HepG2 (cell line): ENCODE measurements around the gene CYP27A1. TPM values are rescaled to one million over a fixed set of nuclear protein-coding genes. Genes with fewer than 3 reads are reported as not detected.
A peak's percentile ranks its signal among the peaks of the same experiment; 100 is the strongest.

ENCODE experiments used
- ATF6 ChIP-seq: sonication (generic); formaldehyde crosslinking; conservative IDR thresholded peaks from 2 replicates; pipeline ENCODE4 v1.4.0; 2020; ENCODE audit warnings: missing genetic modification reagents
- FOXJ3 ChIP-seq: sonication (generic); formaldehyde crosslinking; IDR thresholded peaks from 2 replicates; pipeline ENCODE4 v1.4.0; 2020; ENCODE audit warnings: missing genetic modification reagents, mild to moderate bottlenecking, borderline replicate concordance
- GFI1 ChIP-seq: sonication (generic); formaldehyde crosslinking; IDR thresholded peaks from 2 replicates; pipeline ENCODE4 v1.5.0; 2020; ENCODE audit warnings: missing genetic modification reagents, mild to moderate bottlenecking, borderline replicate concordance
- KLF12 ChIP-seq: sonication (generic); formaldehyde crosslinking; IDR thresholded peaks from 2 replicates; pipeline ENCODE4 v1.4.0; 2020; ENCODE audit warnings: missing genetic modification reagents, borderline replicate concordance
- KMT2B ChIP-seq: IDR thresholded peaks from 2 replicates; pipeline ENCODE4 v1.6.1; 2016; ENCODE audit warnings: missing genetic modification reagents, missing compliant biosample characterization
- PAWR ChIP-seq: sonication (generic); formaldehyde crosslinking; IDR thresholded peaks from 2 replicates; pipeline ENCODE4 v1.4.0; 2020; ENCODE audit warnings: missing genetic modification reagents, mild to moderate bottlenecking, borderline replicate concordance
- SKI ChIP-seq: fragments of 450-650 bp; IDR thresholded peaks from one replicate; pipeline ENCODE4 v1.6.1; 2018; ENCODE audit warnings: mild to moderate bottlenecking; ENCODE audit not compliant: partially characterized antibody
- THYN1 ChIP-seq: sonication (generic); formaldehyde crosslinking; IDR thresholded peaks from 2 replicates; pipeline ENCODE4 v1.8.1; 2023; ENCODE audit warnings: low read depth, mild to moderate bottlenecking, moderate library complexity, missing genetic modification reagents, borderline replicate concordance
- USF2 ChIP-seq, 2 experiments: sonication (generic) in 1 of 2; formaldehyde crosslinking in 1 of 2; IDR thresholded peaks; 2 replicates each; pipeline versions ENCODE4 v1.5.1 to v1.6.1; 2011 to 2020; ENCODE audit warnings: borderline replicate concordance in 1 of 2, low read depth in 1 of 2, low read length in 1 of 2, mild to moderate bottlenecking in 1 of 2, missing genetic modification reagents in 1 of 2, moderate library complexity in 1 of 2
- ZFP82 ChIP-seq: sonication (generic); formaldehyde crosslinking; IDR thresholded peaks from 2 replicates; pipeline ENCODE4 v1.5.1; 2020; ENCODE audit warnings: mild to moderate bottlenecking, missing genetic modification reagents, borderline replicate concordance
- ZFP91 ChIP-seq: sonication (generic); formaldehyde crosslinking; IDR thresholded peaks from 2 replicates; pipeline ENCODE4 v1.9.0; 2022; ENCODE audit warnings: missing genetic modification reagents, mild to moderate bottlenecking, borderline replicate concordance
- ZIK1 ChIP-seq: sonication (generic); formaldehyde crosslinking; IDR thresholded peaks from 2 replicates; pipeline ENCODE4 v1.5.0; 2020; ENCODE audit warnings: mild to moderate bottlenecking, low read depth, missing genetic modification reagents, borderline replicate concordance
- ZKSCAN5 ChIP-seq: sonication (generic); formaldehyde crosslinking; IDR thresholded peaks from 2 replicates; pipeline ENCODE4 v1.5.1; 2020; ENCODE audit warnings: mild to moderate bottlenecking, missing genetic modification reagents
- ZNF101 ChIP-seq: sonication (generic); formaldehyde crosslinking; IDR thresholded peaks from 2 replicates; pipeline ENCODE4 v1.4.0; 2020; ENCODE audit warnings: mild to moderate bottlenecking, low read depth, missing genetic modification reagents, borderline replicate concordance
- ZNF292 ChIP-seq: sonication (generic); formaldehyde crosslinking; IDR thresholded peaks from 2 replicates; pipeline ENCODE4 v1.8.1; 2022; ENCODE audit warnings: mild to moderate bottlenecking, low read depth, missing genetic modification reagents, borderline replicate concordance
- ZNF558 ChIP-seq: sonication (generic); formaldehyde crosslinking; IDR thresholded peaks from 2 replicates; pipeline ENCODE4 v1.9.0; 2022; ENCODE audit warnings: mild to moderate bottlenecking, missing genetic modification reagents, borderline replicate concordance
- ZNF572 ChIP-seq: sonication (generic); formaldehyde crosslinking; IDR thresholded peaks from 2 replicates; pipeline ENCODE4 v1.5.1; 2020; ENCODE audit warnings: mild to moderate bottlenecking, missing genetic modification reagents
- ZNF577 ChIP-seq: sonication (generic); formaldehyde crosslinking; IDR thresholded peaks from 2 replicates; pipeline ENCODE4 v1.4.0; 2020; ENCODE audit warnings: mild to moderate bottlenecking, low read depth, missing genetic modification reagents, borderline replicate concordance
- ZNF614 ChIP-seq: IDR thresholded peaks from 2 replicates; pipeline ENCODE4 v1.6.1; 2018; ENCODE audit warnings: missing biosample characterization, missing genetic modification reagents, inconsistent platforms, borderline replicate concordance
- ZNF639 ChIP-seq: conservative IDR thresholded peaks from 2 replicates; pipeline ENCODE4 v1.6.1; 2018; ENCODE audit warnings: missing genetic modification reagents
- ZNF740 ChIP-seq: sonication (generic); formaldehyde crosslinking; IDR thresholded peaks from 2 replicates; pipeline ENCODE4 v1.4.0; 2020; ENCODE audit warnings: missing genetic modification reagents
- polyA plus RNA-seq, 8 experiments: library from polyadenylated mRNA; depleted of rRNA in 3 of 8; stranded (reverse) in 7 of 8; unstranded in 1 of 8; fragments of >200 nt; fragmentation: Illumina TruSeq in 4 of 8; extraction: Trizol in 4 of 8; gene quantifications; 2 replicates each; pipeline versions ENCODE4 v1.2.1 to v1.2.3, GENCODE V29; 2011 to 2016; ENCODE audit warnings: low read depth in 4 of 8, missing spikeins in 1 of 8, mixed read lengths in 1 of 8; ENCODE audit not compliant: insufficient read depth in 1 of 8
- total RNA-seq, 5 experiments: library from RNA; depleted of rRNA; stranded (reverse); fragments of >200 nt; fragmentation: Illumina TruSeq; extraction: Trizol; gene quantifications; 2 replicates each; pipeline ENCODE4 v1.2.3, GENCODE V29; 2016; ENCODE audit warnings: low read depth in 1 of 5

The CYP27A1 gene
- total and polyA plus RNA-seq, 2 of the 13 experiments (the other 11 are each of a cell fraction or from before 2014, with no cell fraction given), result 157 to 266 TPM

GRCh38 chr2:218806346-218806978 is 24.5 kb downstream of the CYP27A1 start (continued):
- no peak for TF ChIP-seq ZFP91 (CRISPR knock-in tag)
- TF ChIP-seq KLF12 (CRISPR knock-in tag), result no peak
- no peak for TF ChIP-seq ZNF577 (CRISPR knock-in tag)
- TF ChIP-seq FOXJ3 (CRISPR knock-in tag), result peak; percentile 91; the same call in 1 of the 2 replicates
- peak; percentile 71; the same call in 1 of the 2 replicates for TF ChIP-seq ZNF614 (CRISPR knock-in tag)
- TF ChIP-seq PAWR (CRISPR knock-in tag), result no peak
- TF ChIP-seq SKI, result peak; percentile 30
- TF ChIP-seq ZNF740 (CRISPR knock-in tag), result no peak
- TF ChIP-seq KMT2B (CRISPR knock-in tag), result no peak; the same call in 1 of the 2 replicates
- TF ChIP-seq ZNF639, result no peak
- TF ChIP-seq ATF6 (CRISPR knock-in tag), result no peak
- no peak for TF ChIP-seq ZFP82
- no peak for TF ChIP-seq ZIK1 (CRISPR knock-in tag)
- TF ChIP-seq ZNF292 (CRISPR knock-in tag), result no peak
- 0 out of 2 replicates have a peak, but pooled peaks have one; percentile 57 for TF ChIP-seq THYN1
- no peak for TF ChIP-seq ZNF572 (CRISPR knock-in tag)
- TF ChIP-seq ZKSCAN5, result no peak
- TF ChIP-seq ZNF101 (CRISPR knock-in tag), result no peak
- TF ChIP-seq ZNF558 (CRISPR knock-in tag), result no peak
- no peak for TF ChIP-seq USF2 (IDR thresholded peaks at IDR 0.05; ENCODE audit: low read depth, low read length)
- TF ChIP-seq USF2 (CRISPR knock-in tag; IDR thresholded peaks at IDR 0.05; ENCODE audit: borderline replicate concordance), result no peak
- TF ChIP-seq GFI1 (CRISPR knock-in tag), result no peak; the same call in 1 of the 2 replicates
